Activated CD8-positive, alpha-beta memory T cell treated with anti-CD3 and anti-CD28 coated beads for 1 hour (primary cell): ENCODE results near the gene DPP9.

ENCODE experiments used
- DNase-seq, 2 donors: peaks; one replicate each; pipeline ENCODE4 v3.0.0-alpha.2; 2020; ENCODE audit warnings: low read depth in 1 of 2; ENCODE audit errors: extremely low read depth in 1 of 2

Gene DPP9

DNA sequence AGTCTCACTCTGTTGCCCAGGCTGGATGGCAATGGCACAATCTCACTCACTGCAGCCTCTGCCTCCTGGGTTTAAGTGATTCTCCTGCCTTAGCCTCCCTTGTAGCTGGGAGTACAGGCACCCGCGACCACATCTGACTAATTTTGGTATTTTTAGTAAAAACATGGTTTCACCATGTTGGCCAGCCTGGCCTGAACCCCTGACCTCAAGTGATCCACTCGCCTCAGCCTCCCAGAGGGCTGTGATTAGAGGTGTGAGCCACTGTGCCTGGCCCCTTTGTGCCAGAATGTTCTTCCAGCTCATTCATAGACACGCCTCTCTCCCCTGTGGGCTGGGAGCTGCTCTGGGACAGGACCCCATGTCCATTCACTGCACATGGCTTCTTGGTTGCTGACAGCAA is 62.6 kb downstream of the DPP9 start:
- no peak for DNase-seq

- DNase-seq, result no peak
Observed at GRCh38 chr19:4660181-4660791, 63.4 kb downstream of the DPP9 start.

DNA sequence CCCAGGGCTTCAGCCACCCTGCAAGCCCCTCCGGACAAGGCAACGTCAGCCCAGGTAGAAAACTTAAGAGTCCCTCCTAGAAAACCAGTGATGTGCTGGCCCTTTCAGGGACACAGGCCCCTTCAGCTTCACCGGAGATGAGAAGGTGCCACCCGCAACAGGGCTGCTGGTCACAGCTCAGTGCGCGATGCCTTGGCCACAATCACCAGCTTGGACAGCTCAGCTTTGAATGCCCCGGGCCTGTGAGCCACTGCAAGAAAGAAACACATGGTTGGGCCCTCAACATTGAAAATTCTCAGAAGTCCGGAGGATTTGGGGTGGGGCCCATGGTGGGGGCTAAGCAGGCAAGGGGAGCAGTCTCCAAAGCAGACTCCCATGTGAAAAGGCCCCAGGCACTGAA is 65.8 kb downstream of the DPP9 start:
- no peak for DNase-seq

DNA sequence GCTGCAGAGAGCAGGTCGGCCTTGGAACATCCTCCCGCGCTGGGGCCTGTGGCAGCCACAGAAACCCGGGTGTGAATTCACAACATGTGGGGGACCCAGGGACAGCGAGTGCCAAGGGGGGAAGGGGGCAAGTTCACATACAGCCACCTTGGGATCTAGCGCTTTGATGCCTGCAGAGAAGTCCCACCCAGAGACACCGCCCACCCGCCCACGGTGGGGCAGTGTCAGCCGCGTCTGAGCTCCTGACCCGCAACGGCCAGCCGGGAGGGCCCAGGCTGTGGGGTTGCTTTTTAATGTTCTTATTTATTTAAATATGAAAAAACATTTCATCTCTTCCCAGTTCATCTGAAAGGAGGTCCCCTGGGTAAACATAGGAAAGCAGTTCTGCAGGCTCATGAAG is 66.4 kb downstream of the DPP9 start:
- DNase-seq, result no peak

GRCh38 chr19:4656102-4656501 is 67.5 kb downstream of the DPP9 start:
- DNase-seq, result no peak

DNA sequence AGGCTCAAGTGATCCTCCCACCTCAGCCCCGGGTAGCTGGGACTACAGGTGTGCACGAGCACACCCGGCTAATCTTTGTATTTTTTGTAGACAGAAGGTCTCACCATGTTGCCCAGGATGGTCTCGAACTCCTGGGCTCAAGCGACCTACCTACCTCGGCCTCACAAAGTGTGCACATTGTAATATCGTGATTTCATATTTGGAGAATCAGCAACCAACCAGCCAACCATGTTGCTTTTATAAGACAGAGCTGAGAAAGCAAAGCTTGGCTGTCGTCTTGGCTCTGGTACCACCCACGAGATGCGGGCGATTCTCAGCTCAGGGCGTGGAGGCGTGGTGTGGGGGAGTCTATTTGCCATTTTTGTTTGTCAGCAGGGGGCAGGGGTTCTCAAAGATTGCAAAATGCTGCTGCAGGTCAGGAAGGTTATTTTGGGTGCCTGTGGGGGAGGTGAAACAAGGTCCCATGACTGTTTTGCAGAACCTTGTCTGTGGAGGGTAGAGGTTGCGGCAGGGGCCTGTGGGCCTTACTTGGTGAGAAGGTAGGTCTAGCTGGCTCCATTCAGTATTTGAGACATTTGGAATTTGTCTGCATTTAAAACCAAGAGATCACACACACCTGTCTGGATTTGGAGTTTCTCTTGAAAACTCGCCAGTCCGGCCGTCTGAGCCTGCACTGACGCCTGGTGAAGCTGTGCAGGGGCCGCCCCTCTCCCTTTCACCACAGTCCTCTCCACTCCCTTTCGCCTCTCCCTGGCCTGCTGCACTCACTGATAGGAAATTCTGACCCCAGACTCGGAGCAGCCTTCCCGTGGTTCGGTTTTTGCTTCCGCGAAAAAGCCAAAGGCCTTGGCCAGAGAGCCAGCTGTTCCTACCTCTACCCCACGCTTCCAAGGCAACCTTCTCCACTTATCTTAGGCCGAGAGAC is 68.9 kb downstream of the DPP9 start:
- DNase-seq, result no peak

DNA sequence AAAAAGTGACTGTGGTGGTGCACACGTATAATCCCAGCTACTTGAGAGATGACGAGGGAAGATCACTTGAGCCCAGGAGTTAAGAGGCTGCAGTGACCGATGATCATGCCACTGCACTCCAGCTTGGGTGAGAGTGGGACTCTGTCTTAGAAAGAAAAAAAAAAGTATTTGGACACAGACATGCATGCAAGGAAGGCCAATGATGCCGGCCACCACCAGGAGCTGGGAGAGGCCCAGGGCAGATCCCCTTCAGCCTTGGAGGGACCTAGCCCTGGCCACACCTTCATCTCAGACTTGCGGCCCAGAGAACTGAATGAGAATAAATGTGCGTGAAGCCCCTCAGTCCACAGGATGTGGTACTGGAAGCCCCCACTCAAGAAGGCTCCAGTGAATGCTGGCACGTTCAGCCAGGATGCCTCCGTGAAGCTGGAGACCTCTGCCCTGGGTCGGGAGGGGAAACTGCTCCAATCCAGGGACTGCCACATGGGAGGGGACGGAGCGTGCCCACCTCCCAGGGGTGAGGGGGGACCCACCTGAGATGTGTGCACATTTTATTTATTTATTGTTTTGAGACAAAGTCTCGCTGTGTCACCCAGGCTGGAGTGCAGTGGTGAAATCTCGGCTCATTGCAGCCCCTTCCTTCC is 69.7 kb downstream of the DPP9 start:
- DNase-seq, result no peak

DNA sequence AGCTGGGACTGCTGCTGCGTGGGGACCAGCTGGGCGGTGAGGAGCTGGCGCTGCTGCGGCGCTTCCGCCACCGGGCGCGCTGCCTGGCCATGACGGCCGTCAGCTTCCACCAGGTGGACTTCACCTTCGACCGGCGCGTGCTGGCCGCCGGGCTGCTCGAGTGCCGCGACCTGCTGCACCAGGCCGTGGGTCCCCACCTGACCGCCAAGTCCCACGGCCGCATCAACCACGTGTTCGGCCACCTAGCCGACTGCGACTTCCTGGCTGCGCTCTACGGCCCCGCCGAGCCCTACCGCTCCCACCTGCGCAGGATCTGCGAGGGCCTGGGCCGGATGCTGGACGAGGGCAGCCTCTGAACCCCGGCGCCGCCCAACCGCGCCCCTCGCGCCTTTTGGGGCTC is 71.6 kb downstream of the DPP9 start:
- DNase-seq, result no peak

- DNase-seq, result no peak
Observed at GRCh38 chr19:4650159-4650558, 73.5 kb downstream of the DPP9 start.

DNA sequence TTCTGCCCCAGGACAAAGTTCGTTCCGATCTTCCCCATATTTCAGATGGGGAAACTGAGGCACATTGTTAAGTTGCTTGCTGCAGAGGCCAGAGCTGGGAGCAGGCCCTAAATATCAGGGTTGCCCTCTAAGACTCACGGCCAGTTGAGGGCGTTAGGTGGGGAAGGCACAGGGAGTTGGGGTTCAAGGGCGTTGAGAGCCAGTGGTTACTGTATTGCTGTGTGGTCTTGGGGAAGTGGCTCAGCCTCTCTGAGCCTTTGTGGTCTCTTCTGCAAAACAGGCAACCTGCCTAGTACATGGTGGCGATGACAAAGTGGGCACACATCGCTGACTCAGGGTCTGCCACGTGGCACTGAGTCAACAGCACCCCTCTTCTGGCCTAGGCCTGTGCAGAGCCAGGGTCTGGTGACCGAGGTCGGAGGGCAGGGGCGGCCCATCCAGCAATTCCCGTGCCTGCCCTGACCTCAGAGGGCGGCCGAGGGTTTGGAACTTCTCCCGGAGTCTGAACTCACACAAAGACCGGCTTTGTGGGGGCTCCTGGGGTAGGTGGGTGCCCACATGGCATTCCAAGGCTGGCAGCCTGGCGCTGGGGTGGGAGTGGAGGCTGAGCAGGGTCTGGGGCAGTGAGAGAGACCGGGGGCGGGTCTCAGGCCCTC is 74.1 kb downstream of the DPP9 start:
- no peak for DNase-seq

DNA sequence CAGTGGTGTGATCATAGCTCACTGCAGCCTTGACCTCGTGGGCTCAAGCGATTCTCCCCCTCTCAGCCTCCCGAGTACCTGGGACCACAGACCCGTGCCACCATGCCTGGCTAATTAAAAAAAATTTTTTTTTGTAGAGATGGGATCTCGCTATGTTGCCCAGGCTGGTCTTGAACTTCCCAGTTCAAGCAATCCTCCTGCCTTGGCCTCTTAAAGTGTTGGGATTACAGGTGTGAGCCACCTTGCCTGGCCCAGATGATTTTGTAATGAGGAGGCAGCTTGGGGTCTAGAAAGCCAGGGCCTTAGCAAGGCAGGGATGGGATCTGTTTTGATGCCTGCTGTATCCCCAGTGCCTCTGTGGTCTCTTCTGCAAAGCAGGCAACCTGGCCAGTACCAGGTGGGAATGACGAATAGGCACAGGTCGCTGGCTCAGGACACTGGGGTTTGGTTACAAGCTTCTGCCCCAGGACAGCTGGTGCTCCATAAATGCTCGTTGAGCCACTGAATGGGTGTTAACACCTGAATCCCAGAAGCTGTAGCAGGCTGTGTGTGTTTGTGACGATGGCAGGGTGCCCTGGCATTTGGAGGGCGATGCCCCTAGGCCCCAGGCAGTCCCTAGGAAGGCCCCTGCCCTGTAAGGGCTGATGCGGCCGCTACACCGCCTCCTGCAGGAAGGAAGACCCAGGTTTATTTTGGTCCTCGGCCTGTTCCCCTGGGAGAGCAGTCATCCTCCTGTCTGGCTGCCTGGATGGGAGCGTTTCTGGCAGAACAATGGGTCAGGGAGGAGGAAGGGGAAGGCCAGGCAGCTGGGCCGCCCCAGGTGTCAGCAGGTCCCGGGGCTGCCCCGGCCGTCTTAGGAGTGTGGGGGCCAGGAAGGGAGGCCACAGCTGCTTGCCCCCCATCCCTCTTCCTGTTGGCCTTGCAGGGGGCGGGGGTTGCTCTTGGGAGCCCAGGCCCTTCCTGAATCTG is 75.7 kb downstream of the DPP9 start:
- DNase-seq, result no peak

DNA sequence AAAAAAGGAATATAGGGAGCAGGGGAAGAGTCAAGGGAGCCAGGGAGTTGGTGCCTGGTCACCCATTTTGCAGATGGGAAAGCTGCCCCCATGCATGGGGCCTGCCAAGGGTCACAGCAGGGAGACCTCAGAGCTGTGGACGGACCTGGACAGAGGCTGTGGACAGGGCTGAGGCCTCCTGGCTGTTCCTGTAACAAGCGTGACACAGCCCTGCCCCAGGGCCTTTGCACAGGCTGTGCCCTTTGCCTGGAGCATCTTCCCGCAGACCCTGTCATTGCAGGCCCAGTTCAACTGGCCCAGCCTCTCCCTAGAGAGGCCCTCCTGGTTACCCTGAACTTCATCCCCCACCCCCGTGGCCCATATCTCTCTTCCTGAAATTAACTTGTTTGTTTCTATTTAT is 77.9 kb downstream of the DPP9 start:
- no peak for DNase-seq

GRCh38 chr19:4642625-4643024 is 81.0 kb downstream of the DPP9 start:
- no peak for DNase-seq

GRCh38 chr19:4641132-4641531 is 82.5 kb downstream of the DPP9 start:
- DNase-seq, result no peak

GRCh38 chr19:4640247-4641000 is 83.2 kb downstream of the DPP9 start:
- DNase-seq, result no peak

GRCh38 chr19:4639531-4640246 is 84.0 kb downstream of the DPP9 start:
- no peak for DNase-seq

DNA sequence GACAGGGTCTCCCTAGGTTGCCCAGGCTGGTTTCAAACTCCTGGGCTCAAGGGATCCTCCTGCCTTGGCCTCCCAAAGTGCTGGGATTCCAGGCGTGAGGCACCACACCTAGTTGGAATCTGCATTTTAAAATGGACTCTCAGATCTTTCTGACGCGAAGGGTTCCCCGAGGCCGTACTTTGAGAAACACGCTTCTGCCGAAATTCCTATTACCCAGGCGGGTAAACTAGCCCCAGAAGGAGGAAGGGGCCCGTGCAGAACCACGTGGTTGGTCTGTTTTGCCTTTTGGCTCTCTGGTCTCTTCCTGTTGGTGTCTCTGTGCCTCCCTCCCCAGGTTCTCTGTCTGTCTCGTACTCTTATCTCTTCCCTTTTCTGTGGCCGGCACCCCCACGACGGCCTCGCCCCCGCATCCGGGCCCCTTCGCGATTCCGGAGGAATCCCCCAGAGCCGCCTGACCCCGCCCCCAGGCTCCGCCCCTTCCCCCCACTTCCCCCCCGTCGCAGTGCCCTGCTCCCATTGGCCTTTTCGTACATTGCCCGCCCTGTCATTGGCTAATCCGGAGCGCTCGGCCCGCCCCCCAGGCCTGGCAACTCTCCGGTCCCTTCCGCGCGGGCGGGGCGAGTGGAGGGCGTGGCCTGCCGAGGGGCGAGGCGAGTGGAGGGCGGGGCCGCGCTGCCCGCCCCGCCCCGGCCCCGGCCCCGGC is 84.7 kb downstream of the DPP9 start, which contains the start of gene TNFAIP8L1:
Gene TNFAIP8L1 (plus strand): TSS at position 689 of the 703 bp plus-strand sequence. CDS start 12,354 bp downstream, outside the sequence.
- DNase-seq, result peak; percentile 97 to 99

DNA sequence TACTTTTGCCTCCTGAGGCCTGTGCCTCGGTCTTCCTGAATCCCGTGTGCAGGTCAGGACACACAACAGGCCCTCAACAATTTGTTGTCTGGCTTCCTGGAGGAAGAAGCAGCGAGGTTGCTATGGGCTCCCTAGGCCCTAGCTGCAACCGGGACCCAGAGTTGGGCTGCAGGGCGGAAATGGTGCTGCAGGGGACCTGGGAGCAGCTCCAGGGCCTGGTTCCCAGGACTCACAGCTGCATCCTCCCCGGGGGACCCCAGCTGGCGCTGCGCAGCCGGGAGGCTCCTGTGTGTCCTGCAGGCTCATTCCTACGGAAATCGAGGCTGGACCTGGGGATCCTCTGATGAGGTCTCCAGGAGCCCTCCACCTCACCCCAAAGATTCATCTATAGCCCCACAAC is 85.3 kb downstream of the DPP9 start:
- no peak for DNase-seq
